Measurements from ENCODE around the gene HARS1. TPM values are rescaled to one million over a fixed set of nuclear protein-coding genes. Genes with fewer than 3 reads are reported as not detected.
A peak's percentile ranks its signal among the peaks of the same experiment; 100 is the strongest.
"Not testable (repeated sequence)": the region's sequence is repeated elsewhere in the genome, so short reads cannot be mapped to it uniquely, and the experiment has no call there.

HARS1 gene
- total and polyA plus RNA-seq, 2 of the 13 experiments (the other 11 are each of a cell fraction or from before 2014, with no cell fraction given): 36.9 to 66.2 TPM

DNA sequence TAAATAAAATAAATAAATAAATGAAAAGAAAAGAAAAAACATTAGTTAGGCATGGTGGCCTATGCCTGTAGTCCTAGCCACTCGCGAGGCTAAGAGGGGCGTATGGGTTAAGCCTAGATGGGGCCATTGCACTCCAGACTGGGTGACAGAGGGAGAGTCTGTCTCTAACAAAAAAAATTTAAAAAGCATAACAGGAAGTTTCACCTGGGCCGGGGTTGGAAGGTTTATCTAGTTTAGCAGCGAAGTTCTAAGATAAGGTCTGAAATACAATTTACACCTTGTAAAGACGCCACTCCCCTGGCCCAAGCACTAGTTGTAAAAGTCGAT is 27.1 kb upstream of the HARS1 start:
- TF ChIP-seq, protein P1, sequence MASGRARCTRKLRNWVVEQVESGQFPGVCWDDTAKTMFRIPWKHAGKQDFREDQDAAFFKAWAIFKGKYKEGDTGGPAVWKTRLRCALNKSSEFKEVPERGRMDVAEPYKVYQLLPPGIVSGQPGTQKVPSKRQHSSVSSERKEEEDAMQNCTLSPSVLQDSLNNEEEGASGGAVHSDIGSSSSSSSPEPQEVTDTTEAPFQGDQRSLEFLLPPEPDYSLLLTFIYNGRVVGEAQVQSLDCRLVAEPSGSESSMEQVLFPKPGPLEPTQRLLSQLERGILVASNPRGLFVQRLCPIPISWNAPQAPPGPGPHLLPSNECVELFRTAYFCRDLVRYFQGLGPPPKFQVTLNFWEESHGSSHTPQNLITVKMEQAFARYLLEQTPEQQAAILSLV (CRISPR knock-in tag; IDR thresholded peaks at IDR 0.05; ENCODE audit: borderline replicate concordance): no peak
- no peak for TF ChIP-seq REXO4 (CRISPR knock-in tag; IDR thresholded peaks at IDR 0.05; ENCODE audit: borderline replicate concordance)
- TF ChIP-seq PAF1 (CRISPR knock-in tag; IDR thresholded peaks at IDR 0.05): no peak
- TF ChIP-seq ZNF773 (CRISPR knock-in tag; IDR thresholded peaks at IDR 0.05; ENCODE audit: borderline replicate concordance): no peak
- no peak for TF ChIP-seq KDM6A (CRISPR knock-in tag; IDR thresholded peaks at IDR 0.05; ENCODE audit: low read depth)
- in situ Hi-C loops (cut with HindIII; ENCODE audit: extremely low pct_ligation_motif_present, low pct_unique_long_range_greater_than_20kb) (no loop called here), intact Hi-C loops (cut with micrococcal nuclease; ENCODE audit: unreplicated experiment) (loop anchor here (2.0 to 10.0 kb wide), 6 partner anchors 27 to 543 kb away; partner anchors contain the start of genes ANKHD1, CYSTM1, HARS1 and HARS2)
- Histone ChIP-seq H3K9ac (ENCODE audit: insufficient read depth, low read depth, low read length) (peak overlapping the region; percentile 57), H3K27ac (ENCODE audit: extremely low read length, insufficient read depth, low read length) (peak overlapping the region; percentile 79), H2AFZ (ENCODE audit: low read length) (peak overlapping the region; percentile 59), H3K4me1 (ENCODE audit: insufficient read depth, low read length) (peaks cover 16% of the 10 kb centered on the region), H3K4me3 (replicated peaks in 1 of 3; ENCODE audit: insufficient read depth in 1 of 3, low read depth in 2 of 3, low read length in 3 of 3) (peak overlapping the region; percentile 23 to 64 (median 60); a peak in 5 of 6 replicates), H3K4me2 (ENCODE audit: low read depth, low read length) (peak overlapping the region; percentile 61), H3K27me3 (ENCODE audit: control insufficient read depth in 1 of 2, insufficient read depth in 2 of 2, low read length in 2 of 2) (no peaks in the 10 kb centered on the region), H4K20me1 (ENCODE audit: insufficient read depth, low read length) (no peaks in the 10 kb centered on the region), H3K36me3 (replicated peaks in 1 of 2; ENCODE audit: control insufficient read depth in 1 of 2, insufficient read depth in 2 of 2, low read length in 2 of 2) (no peaks in the 10 kb centered on the region), H3K79me2 (ENCODE audit: insufficient read depth, low read length) (no peaks in the 10 kb centered on the region), H3K9me3 (ENCODE audit: low read length) (no peaks in the 10 kb centered on the region)
- ATAC-seq (peak; percentile 2; the same call in 2 of the 3 replicates), DNase-seq (ENCODE audit: low spot score) (no peak), FAIRE-seq (no peak)
- WGBS (ENCODE audit: low lambda C conversion rate): 59% methylated on average over 7 of the region's 7 CpGs
- POLR2A ChIA-PET: interaction anchor here (0.6 to 2.9 kb wide), 13 partner anchors 7 to 317 kb away, joined by 3 to 21 read pairs (median 8); partner anchors contain the start of genes ANKHD1, APBB3, HARS1 and HARS2
- CTCF ChIA-PET (ENCODE audit: low intra/inter-chr PET ratio, low total read pairs): no interaction called here
- BruUV-seq (replicated peaks): TSS peak; percentile 99

DNA sequence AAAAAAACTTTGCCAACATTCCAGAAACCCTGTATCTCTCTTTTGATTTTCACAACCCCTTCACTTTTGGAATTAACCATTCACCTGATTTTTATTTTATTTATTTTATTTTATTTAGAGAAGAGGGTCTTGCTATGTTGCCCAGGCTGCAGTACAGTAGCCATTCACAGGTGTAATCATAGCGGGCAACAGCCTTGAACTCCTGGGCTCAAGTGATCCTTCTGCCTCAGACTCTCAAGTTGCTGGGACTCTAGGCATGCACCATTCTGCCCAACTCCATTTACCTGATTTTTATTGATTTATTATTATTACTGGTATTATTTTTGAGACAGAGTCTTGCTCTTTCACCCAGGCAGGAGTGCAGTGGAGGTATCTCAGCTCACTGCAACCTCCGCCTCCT is 25.1 kb upstream of the HARS1 start:
- H3K4me2 ChIP-seq (ENCODE audit: low read depth, low read length); POLR2A ChIA-PET; DNase-seq (ENCODE audit: low spot score); H3K27me3 ChIP-seq (ENCODE audit: control insufficient read depth in 1 of 2, insufficient read depth in 2 of 2, low read length in 2 of 2); H3K9ac ChIP-seq (ENCODE audit: insufficient read depth, low read depth, low read length); H3K36me3 ChIP-seq (replicated peaks in 1 of 2; ENCODE audit: control insufficient read depth in 1 of 2, insufficient read depth in 2 of 2, low read length in 2 of 2); H3K27ac ChIP-seq (ENCODE audit: extremely low read length, insufficient read depth, low read length); H3K79me2 ChIP-seq (ENCODE audit: insufficient read depth, low read length); FAIRE-seq; H4K20me1 ChIP-seq (ENCODE audit: insufficient read depth, low read length); BruUV-seq (replicated peaks); H3K4me3 ChIP-seq (replicated peaks in 1 of 3; ENCODE audit: insufficient read depth in 1 of 3, low read depth in 2 of 3, low read length in 3 of 3); H3K9me3 ChIP-seq (ENCODE audit: low read length); ATAC-seq; H2AFZ ChIP-seq (ENCODE audit: low read length); in situ Hi-C loops (cut with HindIII; ENCODE audit: extremely low pct_ligation_motif_present, low pct_unique_long_range_greater_than_20kb); CTCF ChIA-PET (ENCODE audit: low intra/inter-chr PET ratio, low total read pairs): not testable (repeated sequence)
- WGBS (ENCODE audit: low lambda C conversion rate): 76% methylated on average over 2 of the region's 2 CpGs
- intact Hi-C loops (cut with micrococcal nuclease; ENCODE audit: unreplicated experiment): loop anchor here (5.0 to 10.0 kb wide), 2 partner anchors 159 to 541 kb away; partner anchors contain the start of genes CYSTM1 and SRA1
- peaks cover 19% of the 10 kb centered on the region for H3K4me1 ChIP-seq (ENCODE audit: insufficient read depth, low read length)
- TF ChIP-seq ZNF121 (CRISPR knock-in tag; IDR thresholded peaks at IDR 0.05): peak; percentile 53; the same call in 1 of the 2 replicates
